ENCODE measurements around the gene CAB39. TPM values are rescaled to one million over a fixed set of nuclear protein-coding genes. Genes with fewer than 3 reads are reported as not detected.

Gene CAB39
- total and polyA plus RNA-seq, 10 donors = 24.4 to 120 (median 80.2) TPM

GRCh38 chr2:230703514-230703913 is 9.1 kb upstream of the CAB39 start:
- intact Hi-C loops (cut with DNase I; ENCODE audit: low total_unique reads) = no loop called here
- TF ChIP-seq POLR2AphosphoS5 (IDR thresholded peaks at IDR 0.05) (no peak), POLR2A (IDR thresholded peaks at IDR 0.05) (no peak), CTCF (IDR thresholded peaks at IDR 0.05 in 8 of 11, conservative IDR thresholded peaks at IDR 0.05 in 3 of 11) (no peak)
- peaks cover 0 to 26% (median 14%) of the 10 kb centered on the region in 8 donors for H3K9me3 ChIP-seq
- 90 to 100% (median 95%) methylated on average over 2 to 3 of the region's 3 CpGs for WGBS, 5 donors
- H3K27ac ChIP-seq = no peak overlapping the region
- no peaks in the 10 kb centered on the region for H3K27me3 ChIP-seq (replicated peaks in 1 of 7)
- H3K36me3 ChIP-seq = no peaks in the 10 kb centered on the region
- DNase-seq = no peak
- peaks cover 0 to 34% (median 0%) of the 10 kb centered on the region in 6 donors for H3K4me1 ChIP-seq
- no peak overlapping the region for H3K4me3 ChIP-seq

- Histone ChIP-seq H3K4me3 (no peak overlapping the region), H3K9me3 (peaks cover 0 to 26% (median 14%) of the 10 kb centered on the region in 8 donors), H3K4me1 (peaks cover 0 to 34% (median 1%) of the 10 kb centered on the region in 6 donors), H3K36me3 (no peaks in the 10 kb centered on the region), H3K27ac (peak overlapping the region in 2 of 8 donors; percentile 42 to 64), H3K27me3 (replicated peaks in 1 of 7) (no peaks in the 10 kb centered on the region)
- 72 to 92% (median 82%) methylated on average over 3 of the region's 3 CpGs for WGBS, 5 donors
- DNase-seq = no peak
- TF ChIP-seq CTCF (IDR thresholded peaks at IDR 0.05 in 8 of 11, conservative IDR thresholded peaks at IDR 0.05 in 3 of 11) (no peak), POLR2AphosphoS5 (IDR thresholded peaks at IDR 0.05) (no peak), POLR2A (IDR thresholded peaks at IDR 0.05) (no peak)
- intact Hi-C loops (cut with DNase I; ENCODE audit: low total_unique reads) = no loop called here
These were observed 6.6 kb upstream of the CAB39 start for GRCh38 chr2:230706053-230706521.

DNA sequence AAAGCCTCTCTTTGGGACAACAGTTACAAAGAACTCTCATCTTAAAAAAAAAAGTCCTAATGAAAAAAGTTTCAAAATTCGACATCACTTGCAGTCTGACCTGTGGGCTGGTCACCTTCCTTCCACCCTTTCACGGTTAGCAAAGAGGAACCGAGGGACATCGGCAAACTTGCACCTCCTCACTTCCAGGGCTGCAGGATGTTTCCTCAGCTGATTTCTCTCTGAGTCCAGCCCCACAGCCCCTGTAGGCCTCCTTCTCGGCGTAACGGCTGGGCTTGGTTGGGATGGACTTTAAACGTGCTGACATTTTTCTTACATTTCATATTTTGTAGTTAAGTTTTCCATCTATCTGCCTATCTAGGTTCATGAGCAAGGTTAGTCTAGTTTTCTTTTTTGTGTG is 5.7 kb upstream of the CAB39 start:
- TF ChIP-seq POLR2AphosphoS5 (IDR thresholded peaks at IDR 0.05) (no peak), CTCF (IDR thresholded peaks at IDR 0.05 in 8 of 11, conservative IDR thresholded peaks at IDR 0.05 in 3 of 11) (no peak), POLR2A (IDR thresholded peaks at IDR 0.05) (no peak)
- 45 to 73% (median 55%) methylated on average over 8 of the region's 8 CpGs for WGBS, 5 donors
- intact Hi-C loops (cut with DNase I; ENCODE audit: low total_unique reads) = no loop called here

DNA sequence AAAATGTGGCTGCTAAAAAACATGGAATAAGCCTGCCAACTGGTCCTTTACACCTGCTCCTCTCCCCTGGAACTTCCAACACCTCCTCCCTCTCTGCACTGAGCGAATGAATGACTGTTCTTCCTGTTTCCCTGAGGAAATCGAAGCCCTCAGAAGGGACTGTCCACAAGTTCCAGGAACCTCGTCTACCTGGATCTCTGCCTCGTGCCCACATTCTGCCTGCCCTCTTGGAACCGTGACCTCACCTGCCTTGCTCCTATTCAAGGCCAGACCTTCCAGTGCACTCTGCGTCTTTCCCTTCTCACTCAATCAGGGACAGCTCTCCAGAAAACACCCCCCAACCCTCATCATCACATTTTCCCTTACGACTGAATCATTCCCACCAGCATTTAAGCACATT is 4.4 kb upstream of the CAB39 start:
- Histone ChIP-seq H3K27me3 (replicated peaks in 1 of 7) (no peaks in the 10 kb centered on the region), H3K9me3 (peaks cover 0 to 7% (median 1%) of the 10 kb centered on the region in 8 donors), H3K27ac (no peak overlapping the region), H3K4me3 (no peak overlapping the region), H3K4me1 (peaks cover 5 to 48% (median 16%) of the 10 kb centered on the region in 6 donors), H3K36me3 (no peaks in the 10 kb centered on the region)
- TF ChIP-seq POLR2A (IDR thresholded peaks at IDR 0.05) = no peak
- TF ChIP-seq POLR2AphosphoS5 (IDR thresholded peaks at IDR 0.05) = no peak
- no peak for TF ChIP-seq CTCF (IDR thresholded peaks at IDR 0.05 in 8 of 11, conservative IDR thresholded peaks at IDR 0.05 in 3 of 11)
- DNase-seq = no peak
- intact Hi-C loops (cut with DNase I; ENCODE audit: low total_unique reads) = no loop called here
- WGBS, 5 donors = 62 to 84% (median 73%) methylated on average over 7 of the region's 7 CpGs

More for the DNA sequence above, 5.7 kb upstream of the CAB39 start:
- DNase-seq = no peak
- H3K27me3 ChIP-seq (replicated peaks in 1 of 7) = no peaks in the 10 kb centered on the region
- peaks cover 5 to 42% (median 10%) of the 10 kb centered on the region in 6 donors for H3K4me1 ChIP-seq
- H3K4me3 ChIP-seq = no peak overlapping the region
- H3K36me3 ChIP-seq = no peaks in the 10 kb centered on the region
- peak overlapping the region in 5 of 8 donors; percentile 3 to 64 (median 29) for H3K27ac ChIP-seq
- H3K9me3 ChIP-seq = peaks cover 0 to 19% (median 13%) of the 10 kb centered on the region in 8 donors

All from spleen (tissue), 11 donors.